HepG2 (cell line): Measurements from ENCODE around the gene CISH. TPM values are rescaled to one million over a fixed set of nuclear protein-coding genes. Genes with fewer than 3 reads are reported as not detected.

ENCODE experiments used
- ATF6 ChIP-seq: sonication (generic); formaldehyde crosslinking; conservative IDR thresholded peaks from 2 replicates; pipeline ENCODE4 v1.4.0; 2020; ENCODE audit warnings: missing genetic modification reagents
- BCL6 ChIP-seq: IDR thresholded peaks from 2 replicates; pipeline ENCODE4 v1.6.1; 2016; ENCODE audit warnings: missing genetic modification reagents, missing compliant biosample characterization
- GABPB1 ChIP-seq: IDR thresholded peaks from 2 replicates; pipeline ENCODE4 v1.6.1; 2016; ENCODE audit warnings: mild to moderate bottlenecking, missing genetic modification reagents, moderate library complexity, missing compliant biosample characterization
- GATAD1 ChIP-seq: IDR thresholded peaks from 2 replicates; pipeline ENCODE4 v1.6.1; 2016; ENCODE audit warnings: missing genetic modification reagents, missing compliant biosample characterization
- HIVEP1 ChIP-seq: sonication (generic); formaldehyde crosslinking; IDR thresholded peaks from 2 replicates; pipeline ENCODE4 v1.4.0; 2020; ENCODE audit warnings: mild to moderate bottlenecking, missing genetic modification reagents
- KDM3A ChIP-seq: IDR thresholded peaks from 2 replicates; pipeline ENCODE4 v1.6.1; 2018; ENCODE audit warnings: low read depth, missing compliant biosample characterization
- KDM5A ChIP-seq: fragments of 200-600 bp; sonication (generic); IDR thresholded peaks from 2 replicates; pipeline ENCODE4 v1.7.0; 2018; ENCODE audit warnings: antibody characterized with exemption, mild to moderate bottlenecking, low read length, borderline replicate concordance
- KLF16 ChIP-seq, 2 experiments: sonication (generic) in 1 of 2; formaldehyde crosslinking in 1 of 2; IDR thresholded peaks; 2 replicates each; pipeline versions ENCODE4 v1.6.1 to v1.8.0; 2016 to 2023; ENCODE audit warnings: missing genetic modification reagents in 2 of 2, missing compliant biosample characterization in 1 of 2
- MEIS1 ChIP-seq: sonication (generic); formaldehyde crosslinking; IDR thresholded peaks from 2 replicates; pipeline ENCODE4 v1.9.0; 2021; ENCODE audit warnings: mild to moderate bottlenecking, missing genetic modification reagents, moderate library complexity, borderline replicate concordance
- MIER3 ChIP-seq: IDR thresholded peaks from 2 replicates; pipeline ENCODE4 v1.6.1; 2016; ENCODE audit warnings: missing compliant biosample characterization, borderline replicate concordance
- MLX ChIP-seq: IDR thresholded peaks from 2 replicates; pipeline ENCODE4 v1.6.1; 2016
- MYPOP ChIP-seq: sonication (generic); formaldehyde crosslinking; IDR thresholded peaks from 2 replicates; pipeline ENCODE4 v1.8.1; 2023; ENCODE audit warnings: mild to moderate bottlenecking, moderate library complexity, missing genetic modification reagents
- NFYC ChIP-seq: IDR thresholded peaks from 2 replicates; pipeline ENCODE4 v1.6.1; 2016; ENCODE audit warnings: missing genetic modification reagents, missing compliant biosample characterization
- RXRA ChIP-seq: sonication (generic); formaldehyde crosslinking; IDR thresholded peaks from 2 replicates; pipeline ENCODE4 v1.5.1; 2020; ENCODE audit warnings: missing genetic modification reagents
- SRSF9 ChIP-seq: fragments of 200-400 bp; formaldehyde crosslinking; IDR thresholded peaks from 2 replicates; pipeline ENCODE4 v1.6.1; 2018; ENCODE audit warnings: borderline replicate concordance, mild to moderate bottlenecking, low read depth, low read length; ENCODE audit not compliant: insufficient read depth, poor library complexity, severe bottlenecking
- TBL1XR1 ChIP-seq: fragments of 150-350 bp; IDR thresholded peaks from 2 replicates; pipeline ENCODE4 v1.6.1; 2014; ENCODE audit warnings: borderline replicate concordance, low read length; ENCODE audit not compliant: partially characterized antibody
- TGIF2 ChIP-seq: IDR thresholded peaks from 2 replicates; pipeline ENCODE4 v1.6.1; 2016; ENCODE audit warnings: control low read depth, missing compliant biosample characterization
- UBTF ChIP-seq: sonication (generic); formaldehyde crosslinking; IDR thresholded peaks from 2 replicates; pipeline ENCODE4 v1.4.0; 2020; ENCODE audit warnings: mild to moderate bottlenecking, missing genetic modification reagents
- ZGPAT ChIP-seq: IDR thresholded peaks from 2 replicates; pipeline ENCODE4 v1.6.1; 2016; ENCODE audit warnings: mild to moderate bottlenecking
- ZKSCAN5 ChIP-seq: sonication (generic); formaldehyde crosslinking; IDR thresholded peaks from 2 replicates; pipeline ENCODE4 v1.5.1; 2020; ENCODE audit warnings: mild to moderate bottlenecking, missing genetic modification reagents
- ZNF207 ChIP-seq: fragments of 450-650 bp; IDR thresholded peaks from 2 replicates; pipeline ENCODE4 v1.6.1; 2016; ENCODE audit warnings: antibody characterized with exemption, borderline replicate concordance
- ZNF879 ChIP-seq: sonication (generic); formaldehyde crosslinking; IDR thresholded peaks from 2 replicates; pipeline ENCODE4 v1.8.1; 2023; ENCODE audit warnings: missing genetic modification reagents
- polyA plus RNA-seq, 8 experiments: library from polyadenylated mRNA; depleted of rRNA in 3 of 8; stranded (reverse) in 7 of 8; unstranded in 1 of 8; fragments of >200 nt; fragmentation: Illumina TruSeq in 4 of 8; extraction: Trizol in 4 of 8; gene quantifications; 2 replicates each; pipeline versions ENCODE4 v1.2.1 to v1.2.3, GENCODE V29; 2011 to 2016; ENCODE audit warnings: low read depth in 4 of 8, missing spikeins in 1 of 8, mixed read lengths in 1 of 8; ENCODE audit not compliant: insufficient read depth in 1 of 8
- total RNA-seq, 5 experiments: library from RNA; depleted of rRNA; stranded (reverse); fragments of >200 nt; fragmentation: Illumina TruSeq; extraction: Trizol; gene quantifications; 2 replicates each; pipeline ENCODE4 v1.2.3, GENCODE V29; 2016; ENCODE audit warnings: low read depth in 1 of 5

The CISH gene
- total and polyA plus RNA-seq, 2 of the 13 experiments (the other 11 are each of a cell fraction or from before 2014, with no cell fraction given) = 0.91 to 1.5 TPM

GRCh38 chr3:50616003-50616769 lies 4.6 kb upstream of the CISH start (continued):
- peak; percentile 52; the same call in 1 of the 2 replicates for TF ChIP-seq GATAD1
- TF ChIP-seq MEIS1 = 0 out of 2 replicates have a peak, but pooled peaks have one; percentile 25
- no peak for TF ChIP-seq ZNF207
- no peak for TF ChIP-seq KDM5A
- TF ChIP-seq MIER3 = peak; percentile 29; the same call in 1 of the 2 replicates
- no peak for TF ChIP-seq HIVEP1 (CRISPR knock-in tag)
- TF ChIP-seq ZNF879 (CRISPR knock-in tag) = no peak
- no peak for TF ChIP-seq ZKSCAN5
- peak; percentile 54 for TF ChIP-seq BCL6 (CRISPR knock-in tag)
- no peak for TF ChIP-seq MLX (CRISPR knock-in tag)
- no peak for TF ChIP-seq UBTF
- peak; percentile 28 for TF ChIP-seq TBL1XR1
- 0 out of 2 replicates have a peak, but pooled peaks have one; percentile 32 for TF ChIP-seq TGIF2 (CRISPR knock-in tag)
- TF ChIP-seq SRSF9 = no peak
- no peak for TF ChIP-seq ZGPAT
- TF ChIP-seq GABPB1 (CRISPR knock-in tag) = peak; percentile 49; the same call in 1 of the 2 replicates
- 0 out of 2 replicates have a peak, but pooled peaks have one; percentile 21 for TF ChIP-seq KDM3A (CRISPR knock-in tag)
- TF ChIP-seq MYPOP (CRISPR knock-in tag) = 0 out of 2 replicates have a peak, but pooled peaks have one; percentile 53
- TF ChIP-seq NFYC = no peak
- TF ChIP-seq RXRA (CRISPR knock-in tag) = no peak
- 0 out of 4 replicates have a peak, but pooled peaks of 1 of the 2 experiments have one; percentile 0 for TF ChIP-seq KLF16 (CRISPR knock-in tag; IDR thresholded peaks at IDR 0.05)
- 0 out of 2 replicates have a peak, but pooled peaks have one; percentile 36 for TF ChIP-seq ATF6
